Loucy (cell line): ENCODE results near the gene MACC1.

Source experiments
- CTCF ChIP-seq: fragments of 200-600 bp; sonication (generic); conservative IDR thresholded peaks from 2 replicates; pipeline ENCODE4 v1.5.1; 2014; ENCODE audit warnings: mild to moderate bottlenecking, antibody characterized with exemption, low read length
- EZH2phosphoT487 ChIP-seq: fragments of 200-600 bp; IDR thresholded peaks from 2 replicates; pipeline ENCODE4 v1.6.1; 2018; ENCODE audit warnings: antibody characterized with exemption, mild to moderate bottlenecking, moderate library complexity, borderline replicate concordance

GRCh38 chr7:20214132-20214531, 3.1 kb downstream of the MACC1 start:
- TF ChIP-seq CTCF (no peak), EZH2phosphoT487 (no peak)
